Testis (tissue), 3 donors: ENCODE measurements around the gene HERC5. TPM values are rescaled to one million over a fixed set of nuclear protein-coding genes. Genes with fewer than 3 reads are reported as not detected.
"Not testable (repeated sequence)": the region's sequence is repeated elsewhere in the genome, so short reads cannot be mapped to it uniquely, and the experiment has no call there.

Experiments used
- DNase-seq: peaks from one replicate; pipeline ENCODE4 v3.0.0-alpha.2; 2019
- H3K27ac ChIP-seq, 2 donors: fragments of 200-600 bp; sonication (generic); one replicate each; pipeline ENCODE4 v1.5.1; 2019
- H3K27me3 ChIP-seq: fragments of 200-600 bp; sonication (generic); one replicate; pipeline ENCODE4 v1.5.1; 2019
- H3K36me3 ChIP-seq: fragments of 200-600 bp; sonication (generic); one replicate; pipeline ENCODE4 v1.5.1; 2017; ENCODE audit warnings: low read depth; ENCODE audit errors: missing control alignments
- H3K4me1 ChIP-seq: fragments of 200-600 bp; sonication (generic); one replicate; pipeline ENCODE4 v1.5.1; 2019
- H3K4me3 ChIP-seq, 2 donors: fragments of 200-600 bp; sonication (generic); one replicate each; pipeline ENCODE4 v1.5.1; 2017 to 2019
- H3K9me3 ChIP-seq: fragments of 200-600 bp; sonication (generic); one replicate; pipeline ENCODE4 v1.5.1; 2017
- POLR2A ChIP-seq: fragments of 450-650 bp; IDR thresholded peaks from one replicate; pipeline ENCODE4 v1.6.1; 2017; ENCODE audit warnings: antibody characterized with exemption, mild to moderate bottlenecking, moderate library complexity
- WGBS, 2 donors: methylation state at CpG; one replicate each; pipeline ENCODE4 v1.1.5; 2018; 5-methylcytosine and 5-hydroxymethylcytosine counted together
- intact Hi-C: fragments of 100-400 bp; cut with DNase I; formaldehyde crosslinking; loops from one replicate; pipeline ENCODE4 v1.15.1; 2023; ENCODE audit warnings: low total_unique reads
- polyA plus RNA-seq: library from polyadenylated mRNA; stranded (reverse); fragments of 350-450 nt; fragmentation: Illumina TruSeq; extraction: RNeasy Lipid Tissue Mini Kit (QIAGEN cat#74804); gene quantifications from one replicate; pipeline ENCODE4 v1.2.3, GENCODE V29; 2014; ENCODE audit warnings: low read depth, low replicate concordance; ENCODE audit not compliant: insufficient read depth
- total RNA-seq, 2 donors: library from RNA; depleted of rRNA; stranded (reverse); fragments of >200 nt; gene quantifications; one replicate each; pipeline ENCODE4 v1.2.3, GENCODE V29; 2016
- TF ChIP-seq, protein P1 (sequence below), 3 experiments: fragments of 450-650 bp in 2 of 3; fragments of 200-600 bp in 1 of 3; sonication (generic) in 1 of 3; IDR thresholded peaks; one replicate each; pipeline ENCODE4 v1.5.1; 2016 to 2019; ENCODE audit warnings: antibody characterized with exemption in 3 of 3, mild to moderate bottlenecking in 2 of 3, moderate library complexity in 1 of 3

HERC5 gene
- total and polyA plus RNA-seq, 3 donors from 2014 or later, result 72.6 to 127 (median 111) TPM

DNA sequence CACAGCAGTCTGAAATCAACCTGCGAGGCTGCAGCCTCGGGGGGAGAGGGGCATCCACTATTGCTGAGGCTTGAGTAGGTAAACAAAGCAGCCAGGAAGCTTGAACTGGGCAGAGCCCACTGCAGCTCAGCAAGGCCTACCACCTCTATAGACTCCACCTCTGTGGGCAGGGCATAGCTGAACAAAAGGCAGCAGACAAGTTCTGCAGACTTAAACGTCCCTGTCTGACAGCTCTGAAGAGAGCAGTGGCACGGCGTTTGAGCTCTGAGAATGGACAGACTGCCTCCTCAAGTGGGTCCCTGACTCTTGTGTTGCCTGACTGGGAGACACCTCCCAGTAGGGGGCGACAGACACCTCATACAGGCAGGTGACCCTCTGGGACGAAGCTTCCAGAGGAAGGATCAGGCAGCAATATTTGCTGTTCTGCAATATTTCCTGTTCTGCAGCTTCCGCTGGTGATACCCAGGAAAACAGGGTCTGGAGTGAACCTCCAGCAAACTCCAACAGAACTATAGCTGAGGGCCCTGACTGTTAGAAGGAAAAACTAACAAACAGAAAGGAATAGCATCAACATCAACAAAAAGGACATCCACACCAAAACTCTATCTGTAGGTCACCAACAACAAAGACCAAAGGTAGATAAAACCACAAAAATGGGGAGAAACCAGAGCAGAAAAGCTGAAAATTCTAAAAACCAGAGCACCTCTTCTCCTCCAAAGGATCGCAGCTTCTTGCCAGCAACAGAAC, 82.6 kb downstream of the HERC5 start:
- H3K9me3 ChIP-seq, H3K36me3 ChIP-seq, H3K4me3 ChIP-seq, H3K27ac ChIP-seq, H3K27me3 ChIP-seq, intact Hi-C loops, H3K4me1 ChIP-seq: not testable (repeated sequence)
- TF ChIP-seq, protein P1, sequence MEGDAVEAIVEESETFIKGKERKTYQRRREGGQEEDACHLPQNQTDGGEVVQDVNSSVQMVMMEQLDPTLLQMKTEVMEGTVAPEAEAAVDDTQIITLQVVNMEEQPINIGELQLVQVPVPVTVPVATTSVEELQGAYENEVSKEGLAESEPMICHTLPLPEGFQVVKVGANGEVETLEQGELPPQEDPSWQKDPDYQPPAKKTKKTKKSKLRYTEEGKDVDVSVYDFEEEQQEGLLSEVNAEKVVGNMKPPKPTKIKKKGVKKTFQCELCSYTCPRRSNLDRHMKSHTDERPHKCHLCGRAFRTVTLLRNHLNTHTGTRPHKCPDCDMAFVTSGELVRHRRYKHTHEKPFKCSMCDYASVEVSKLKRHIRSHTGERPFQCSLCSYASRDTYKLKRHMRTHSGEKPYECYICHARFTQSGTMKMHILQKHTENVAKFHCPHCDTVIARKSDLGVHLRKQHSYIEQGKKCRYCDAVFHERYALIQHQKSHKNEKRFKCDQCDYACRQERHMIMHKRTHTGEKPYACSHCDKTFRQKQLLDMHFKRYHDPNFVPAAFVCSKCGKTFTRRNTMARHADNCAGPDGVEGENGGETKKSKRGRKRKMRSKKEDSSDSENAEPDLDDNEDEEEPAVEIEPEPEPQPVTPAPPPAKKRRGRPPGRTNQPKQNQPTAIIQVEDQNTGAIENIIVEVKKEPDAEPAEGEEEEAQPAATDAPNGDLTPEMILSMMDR (IDR thresholded peaks at IDR 0.05), result peak in 2 of 3 experiments; percentile 25 to 42
- 44 to 55% methylated on average over 6 to 9 of the region's 9 CpGs for WGBS, 2 donors
- DNase-seq, result peak; percentile 84

DNA sequence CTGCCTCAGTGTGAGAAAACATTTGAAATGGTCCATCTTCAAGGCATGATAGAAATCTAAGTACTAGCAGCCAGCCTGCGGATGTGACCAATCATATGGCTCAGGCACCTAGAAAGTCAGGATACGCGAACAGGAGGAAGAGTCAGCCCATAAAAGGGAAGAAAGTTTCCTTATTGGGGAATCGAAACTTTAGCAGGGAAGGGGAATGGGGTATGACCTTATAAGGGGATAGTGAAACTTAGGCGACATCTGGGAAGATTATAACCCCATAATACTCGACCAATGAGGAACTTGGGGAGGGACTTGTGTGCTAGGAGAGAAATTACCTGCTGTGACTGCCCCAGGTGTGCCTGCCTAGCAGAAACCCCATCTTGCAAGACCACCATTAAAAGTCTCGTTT, 92.9 kb downstream of the HERC5 start:
- intact Hi-C loops, result no loop called here
- no peaks in the 10 kb centered on the region for H3K36me3 ChIP-seq
- H3K27me3 ChIP-seq, result no peaks in the 10 kb centered on the region
- no peaks in the 10 kb centered on the region for H3K9me3 ChIP-seq
- H3K4me1 ChIP-seq, result no peaks in the 10 kb centered on the region
- WGBS, 2 donors, result 89 to 90% methylated on average over 7 of the region's 7 CpGs
- H3K27ac ChIP-seq, result no peak overlapping the region
- no peak overlapping the region for H3K4me3 ChIP-seq
- no peak for DNase-seq
- TF ChIP-seq POLR2A, result no peak
- TF ChIP-seq, protein P1 (IDR thresholded peaks at IDR 0.05), result no peak

Other genes with a start within 250 kb of the HERC5 start
- gene PPM1K, start 172.6 kb upstream of the HERC5 start, total RNA-seq, result 100 to 1,000 TPM in 1 of 2 donors, 10 to 100 TPM in 1; 76.5 to 104 TPM
- gene PPM1K, start 172.6 kb upstream of the HERC5 start, polyA plus RNA-seq, result 40.6 TPM
- gene HERC6, start 78.3 kb upstream of the HERC5 start, total RNA-seq, result 10 to 100 TPM; 16.6 to 18.8 TPM
- gene HERC6, start 78.3 kb upstream of the HERC5 start, polyA plus RNA-seq, result 8.8 TPM
- gene PYURF, start 66.7 kb downstream of the HERC5 start, total RNA-seq, result 10 to 100 TPM; 90.0 to 92.3 TPM
- gene PYURF, start 66.7 kb downstream of the HERC5 start, polyA plus RNA-seq, result 98.1 TPM
- 10 to 100 TPM; 14.6 to 15.7 TPM for gene HERC3, start 135.4 kb downstream of the HERC5 start, total RNA-seq
- gene HERC3, start 135.4 kb downstream of the HERC5 start, polyA plus RNA-seq, result 8.1 TPM
- 10 to 100 TPM; 15.4 to 16.1 TPM for gene NAP1L5, start 240.7 kb downstream of the HERC5 start, total RNA-seq
- 13.9 TPM for gene NAP1L5, start 240.7 kb downstream of the HERC5 start, polyA plus RNA-seq